Spleen (tissue), 11 donors: Measurements from ENCODE around the gene THAP4. TPM values are rescaled to one million over a fixed set of nuclear protein-coding genes. Genes with fewer than 3 reads are reported as not detected.

Experiments
- DNase-seq: peaks from one replicate; pipeline ENCODE4 v3.0.0-alpha.2; 2020
- H3K27ac ChIP-seq, 8 donors: fragments of 200-600 bp; sonication (generic) in 7 of 8; 1 replicate in 4 of 8; 2 replicates in 4 of 8; pipeline versions ENCODE4 v1.5.0 to v1.8.0; 2016 to 2021; ENCODE audit warnings: inconsistent platforms in 4 of 8, mild to moderate bottlenecking in 4 of 8, moderate library complexity in 1 of 8
- H3K27me3 ChIP-seq, 7 donors: fragments of 200-600 bp; sonication (generic) in 6 of 7; replicated peaks in 1 of 7; 1 replicate in 4 of 7; 2 replicates in 3 of 7; pipeline versions ENCODE4 v1.5.0 to v1.8.0; 2016 to 2021; ENCODE audit warnings: inconsistent platforms in 3 of 7, mild to moderate bottlenecking in 1 of 7
- H3K36me3 ChIP-seq, 6 donors: fragments of 200-600 bp; sonication (generic) in 5 of 6; 1 replicate in 4 of 6; 2 replicates in 2 of 6; pipeline versions ENCODE4 v1.5.0 to v1.8.0; 2016 to 2021; ENCODE audit warnings: inconsistent platforms in 2 of 6
- H3K4me1 ChIP-seq, 6 donors: fragments of 200-600 bp; sonication (generic) in 5 of 6; 1 replicate in 3 of 6; 2 replicates in 3 of 6; pipeline versions ENCODE4 v1.5.0 to v1.8.0; 2016 to 2021; ENCODE audit warnings: inconsistent platforms in 3 of 6
- H3K4me3 ChIP-seq, 8 donors: fragments of 200-600 bp; sonication (generic) in 7 of 8; 1 replicate in 4 of 8; 2 replicates in 4 of 8; pipeline versions ENCODE4 v1.5.0 to v1.8.0; 2016 to 2021; ENCODE audit warnings: inconsistent platforms in 4 of 8, mild to moderate bottlenecking in 4 of 8, moderate library complexity in 2 of 8
- H3K9me3 ChIP-seq, 8 donors: fragments of 200-600 bp; sonication (generic) in 7 of 8; 1 replicate in 4 of 8; 2 replicates in 4 of 8; pipeline versions ENCODE4 v1.5.0 to v1.8.0; 2016 to 2021; ENCODE audit warnings: inconsistent platforms in 4 of 8
- CTCF ChIP-seq, 11 experiments: fragments of 200-600 bp in 7 of 11; fragments of 450-650 bp in 4 of 11; sonication (generic) in 4 of 11; IDR thresholded peaks in 8 of 11; conservative IDR thresholded peaks in 3 of 11; 1 replicate in 7 of 11; 2 replicates in 4 of 11; pipeline versions ENCODE4 v1.4.0 to v1.8.0; 2016 to 2021; ENCODE audit warnings: antibody characterized with exemption in 11 of 11, inconsistent platforms in 4 of 11, mild to moderate bottlenecking in 1 of 11
- POLR2A ChIP-seq, 3 donors: fragments of 450-650 bp; IDR thresholded peaks; one replicate each; pipeline ENCODE4 v1.5.1; 2017; ENCODE audit warnings: antibody characterized with exemption in 3 of 3, mild to moderate bottlenecking in 1 of 3
- POLR2AphosphoS5 ChIP-seq, 3 donors: sonication (generic); formaldehyde crosslinking; IDR thresholded peaks; one replicate each; pipeline ENCODE4 v1.5.1; 2017; ENCODE audit warnings: antibody characterized with exemption in 3 of 3
- WGBS, 5 donors: extraction: QIAGEN DNeasy Blood & Tissue Kit in 3 of 5; methylation state at CpG; one replicate each; pipeline versions ENCODE4 v1.1.5 to v1.1.7; 2013 to 2018; 5-methylcytosine and 5-hydroxymethylcytosine counted together
- intact Hi-C: fragments of 100-400 bp; cut with DNase I; formaldehyde crosslinking; loops from one replicate; pipeline ENCODE4 v1.15.0; 2023; ENCODE audit warnings: low total_unique reads
- polyA plus RNA-seq, 3 donors: library from polyadenylated mRNA; stranded (reverse); fragments of 200-250 nt; gene quantifications; one replicate each; pipeline ENCODE4 v1.2.1, GENCODE V29; 2013
- total RNA-seq, 7 donors: library from RNA; depleted of rRNA in 3 of 7; stranded (reverse); fragments of >200 nt in 3 of 7; fragmentation: NEBNext Ultra II Directional in 4 of 7; extraction: Animal tissue kit (Norgen Biotek cat#: 25700) in 4 of 7; gene quantifications; one replicate each; pipeline versions ENCODE4 v1.1.0 to v1.2.1, GENCODE V29; 2016 to 2021
- donor health status: healthy with polysubstance abuse.
- donor health status: DM: no; HTN: no; CAD: no; lungs with moderate emphysema.
- donor health status: DM: no; HTN: no; CAD: no.
- donor health status: Bipolar disorder and iron deficiency.
- donor health status: healthy.
- donor health status: DM: no; HTN: no; CAD: no.
- donor health status: DM: yes; HTN: yes; CAD: no.

THAP4 gene
- total and polyA plus RNA-seq, 10 donors = 21.0 to 31.5 (median 27.8) TPM

- Histone ChIP-seq H3K9me3 (no peaks in the 10 kb centered on the region), H3K36me3 (peaks cover 0 to 17% (median 0%) of the 10 kb centered on the region in 6 donors), H3K27ac (no peak overlapping the region), H3K4me3 (no peak overlapping the region), H3K27me3 (no peaks in the 10 kb centered on the region), H3K4me1 (peaks cover 6 to 49% (median 31%) of the 10 kb centered on the region in 6 donors)
- TF ChIP-seq POLR2A (IDR thresholded peaks at IDR 0.05) (no peak), POLR2AphosphoS5 (IDR thresholded peaks at IDR 0.05) (no peak), CTCF (IDR thresholded peaks at IDR 0.05 in 8 of 11, conservative IDR thresholded peaks at IDR 0.05 in 3 of 11) (no peak)
- intact Hi-C loops = no loop called here
- DNase-seq = no peak
- WGBS, 5 donors = 86 to 95% (median 92%) methylated on average over 11 of the region's 11 CpGs
Observed at GRCh38 chr2:241615041-241615440, 21.9 kb downstream of the THAP4 start.

DNA sequence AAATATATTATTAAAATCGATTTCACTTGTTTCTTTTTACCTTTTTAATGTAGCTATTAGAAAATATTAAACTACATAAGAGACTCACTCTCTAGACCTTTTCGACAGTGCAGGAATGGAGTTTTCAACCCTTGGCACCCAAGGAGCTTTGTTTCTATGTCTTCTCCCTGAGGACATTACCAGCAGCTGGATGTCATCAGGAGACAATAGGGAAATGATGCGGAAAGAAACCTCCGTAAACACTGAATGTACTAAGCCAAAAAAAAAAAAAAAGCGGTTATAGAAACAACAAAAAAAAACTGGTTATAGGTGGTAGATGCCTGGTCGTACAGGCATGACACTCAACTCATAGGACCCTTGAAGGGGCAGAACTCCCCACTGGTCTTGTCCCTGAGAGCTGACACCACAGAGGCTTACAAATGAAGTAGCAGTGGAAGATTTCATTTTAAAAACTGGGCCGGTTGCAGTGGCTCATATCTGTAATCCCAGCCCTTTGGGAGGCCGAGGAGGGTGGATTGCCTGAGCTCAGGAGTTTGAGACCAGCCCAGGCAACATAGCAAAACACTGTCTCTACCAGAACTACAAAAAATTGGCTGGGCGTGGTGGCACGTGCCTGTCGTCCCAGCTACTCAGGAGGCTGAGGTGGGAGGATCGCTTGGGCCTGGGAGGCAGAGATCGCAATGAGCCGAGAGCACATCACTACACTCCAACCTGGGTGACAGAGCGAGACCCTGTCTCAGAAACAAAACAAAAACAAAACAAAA lies 23.8 kb downstream of the THAP4 start:
- peak overlapping the region in 1 of 8 donors; percentile 9 for H3K27ac ChIP-seq
- TF ChIP-seq POLR2A (IDR thresholded peaks at IDR 0.05) (no peak), CTCF (IDR thresholded peaks at IDR 0.05 in 8 of 11, conservative IDR thresholded peaks at IDR 0.05 in 3 of 11) (no peak), POLR2AphosphoS5 (IDR thresholded peaks at IDR 0.05) (no peak)
- intact Hi-C loops = loop anchor here (5.0 kb wide), 1 partner anchor 256 kb away; the partner anchor contains the start of gene FARP2
- H3K4me3 ChIP-seq = no peak overlapping the region
- H3K36me3 ChIP-seq = peaks cover 0 to 18% (median 0%) of the 10 kb centered on the region in 6 donors
- H3K9me3 ChIP-seq = no peaks in the 10 kb centered on the region
- no peak for DNase-seq
- peaks cover 10 to 55% (median 41%) of the 10 kb centered on the region in 6 donors for H3K4me1 ChIP-seq
- no peaks in the 10 kb centered on the region for H3K27me3 ChIP-seq
- 82 to 91% (median 87%) methylated on average over 15 of the region's 15 CpGs for WGBS, 5 donors

DNA sequence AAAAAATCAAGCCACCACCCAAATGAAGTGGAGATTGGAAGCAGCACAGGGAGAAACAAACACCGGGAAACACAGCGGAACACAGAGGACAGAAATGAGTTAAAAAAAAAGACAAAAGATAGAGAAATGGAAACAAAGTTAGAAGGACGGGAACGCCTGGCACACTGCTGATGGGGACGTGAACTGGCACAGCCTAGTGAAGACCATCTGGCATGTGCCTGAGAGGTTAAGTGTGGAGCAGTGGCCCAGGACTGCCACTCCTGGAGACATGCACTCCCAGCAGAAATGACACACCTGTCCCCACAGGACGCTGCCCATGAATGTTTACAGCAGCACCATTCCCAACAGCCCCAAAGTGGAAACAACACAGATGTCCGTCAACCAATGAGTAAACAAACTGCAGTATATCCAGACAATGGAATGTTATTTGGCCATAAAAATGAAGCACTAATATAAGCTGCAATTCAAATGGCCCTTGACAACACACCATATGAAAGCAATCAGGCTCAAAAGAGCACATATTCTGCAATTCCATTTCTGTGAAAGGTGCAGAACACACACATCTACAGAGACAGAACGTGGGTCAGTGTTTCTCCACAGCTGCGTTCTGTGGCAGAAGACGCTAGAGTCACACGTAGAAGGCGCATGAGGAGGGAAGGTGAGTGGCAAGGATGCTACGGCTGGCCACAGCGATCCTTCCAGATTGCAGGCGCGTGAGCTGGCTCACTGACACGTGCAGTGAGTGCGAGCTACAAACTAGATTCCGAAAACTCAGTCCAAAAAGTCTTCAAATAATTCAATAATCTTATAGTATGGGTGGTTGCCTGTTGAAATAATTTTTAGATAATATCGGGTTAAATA lies 24.6 kb downstream of the THAP4 start:
- intact Hi-C loops = loop anchor here (5.0 kb wide), 1 partner anchor 255 kb away; the partner anchor contains the start of gene FARP2
- Histone ChIP-seq H3K4me3 (no peak overlapping the region), H3K27me3 (no peaks in the 10 kb centered on the region), H3K36me3 (peaks cover 0 to 24% (median 0%) of the 10 kb centered on the region in 6 donors), H3K9me3 (no peaks in the 10 kb centered on the region), H3K4me1 (peaks cover 4 to 49% (median 33%) of the 10 kb centered on the region in 6 donors), H3K27ac (no peak overlapping the region)
- DNase-seq = no peak
- TF ChIP-seq POLR2AphosphoS5 (IDR thresholded peaks at IDR 0.05) (no peak), CTCF (IDR thresholded peaks at IDR 0.05 in 8 of 11, conservative IDR thresholded peaks at IDR 0.05 in 3 of 11) (no peak), POLR2A (IDR thresholded peaks at IDR 0.05) (no peak)
- 87 to 96% (median 94%) methylated on average over 20 of the region's 20 CpGs for WGBS, 5 donors
